ENCODE data around the gene UNC79.

The UNC79 gene

DNA sequence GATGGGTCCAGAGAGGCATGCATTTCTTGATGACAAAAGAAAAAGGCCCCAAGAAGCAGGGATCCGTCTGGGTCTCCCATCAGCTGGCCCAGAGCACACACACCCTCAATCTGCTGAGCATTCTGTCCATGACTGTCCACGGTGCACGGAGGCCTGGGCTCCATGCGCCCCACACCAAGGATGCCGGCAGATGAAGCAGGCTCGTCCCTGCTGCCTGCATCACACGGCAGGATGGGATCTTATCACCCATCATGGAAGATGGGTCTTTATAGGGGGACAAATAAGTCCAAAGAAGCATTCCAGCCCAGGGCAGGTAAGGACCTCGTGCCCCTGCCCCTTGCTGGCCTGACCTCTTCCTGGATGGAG, 297.9 kb downstream of the UNC79 start:
- no peak overlapping the region for H3K4me3 ChIP-seq (ENCODE audit: low read depth, low read length)
- H3K36me3 ChIP-seq (ENCODE audit: control insufficient read depth, insufficient read depth, low read length), result no peaks in the 10 kb centered on the region
- H3K4me2 ChIP-seq (ENCODE audit: low read length), result no peak overlapping the region
- H3K4me1 ChIP-seq, result no peaks in the 10 kb centered on the region
- H2AFZ ChIP-seq, result no peak overlapping the region
- H3K9me3 ChIP-seq (ENCODE audit: control insufficient read depth, low read length), result no peaks in the 10 kb centered on the region
- no peak overlapping the region for H3K27ac ChIP-seq
- H3K27me3 ChIP-seq (ENCODE audit: control insufficient read depth, insufficient read depth, low read length), result no peaks in the 10 kb centered on the region
- no peaks in the 10 kb centered on the region for H3K79me2 ChIP-seq
- H3K9ac ChIP-seq, result no peak overlapping the region
- TF ChIP-seq, protein P1, sequence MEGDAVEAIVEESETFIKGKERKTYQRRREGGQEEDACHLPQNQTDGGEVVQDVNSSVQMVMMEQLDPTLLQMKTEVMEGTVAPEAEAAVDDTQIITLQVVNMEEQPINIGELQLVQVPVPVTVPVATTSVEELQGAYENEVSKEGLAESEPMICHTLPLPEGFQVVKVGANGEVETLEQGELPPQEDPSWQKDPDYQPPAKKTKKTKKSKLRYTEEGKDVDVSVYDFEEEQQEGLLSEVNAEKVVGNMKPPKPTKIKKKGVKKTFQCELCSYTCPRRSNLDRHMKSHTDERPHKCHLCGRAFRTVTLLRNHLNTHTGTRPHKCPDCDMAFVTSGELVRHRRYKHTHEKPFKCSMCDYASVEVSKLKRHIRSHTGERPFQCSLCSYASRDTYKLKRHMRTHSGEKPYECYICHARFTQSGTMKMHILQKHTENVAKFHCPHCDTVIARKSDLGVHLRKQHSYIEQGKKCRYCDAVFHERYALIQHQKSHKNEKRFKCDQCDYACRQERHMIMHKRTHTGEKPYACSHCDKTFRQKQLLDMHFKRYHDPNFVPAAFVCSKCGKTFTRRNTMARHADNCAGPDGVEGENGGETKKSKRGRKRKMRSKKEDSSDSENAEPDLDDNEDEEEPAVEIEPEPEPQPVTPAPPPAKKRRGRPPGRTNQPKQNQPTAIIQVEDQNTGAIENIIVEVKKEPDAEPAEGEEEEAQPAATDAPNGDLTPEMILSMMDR (IDR thresholded peaks at IDR 0.05), result no peak

DNA sequence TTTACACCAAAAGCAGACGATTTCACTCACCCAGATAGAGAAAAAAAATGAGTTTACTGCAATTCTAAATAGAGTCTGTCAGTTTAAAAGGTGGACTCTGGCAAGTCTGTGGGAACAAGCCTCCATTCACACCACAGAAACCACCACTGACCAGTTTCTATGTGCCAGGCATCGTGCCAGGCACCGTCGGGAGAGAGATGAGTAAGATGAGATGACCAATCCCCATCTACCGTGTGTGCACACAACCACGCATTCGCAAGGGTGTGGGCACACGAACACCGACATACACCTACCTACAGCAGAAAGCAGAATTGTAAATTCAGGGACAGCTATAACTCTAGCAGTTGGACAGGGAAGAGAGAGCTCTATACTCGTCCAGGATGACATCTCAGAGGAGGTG, 299.3 kb downstream of the UNC79 start:
- H3K36me3 ChIP-seq (ENCODE audit: control insufficient read depth, insufficient read depth, low read length), result no peaks in the 10 kb centered on the region
- no peaks in the 10 kb centered on the region for H3K9me3 ChIP-seq (ENCODE audit: control insufficient read depth, low read length)
- H3K27ac ChIP-seq, result no peak overlapping the region
- H2AFZ ChIP-seq, result no peak overlapping the region
- H3K4me2 ChIP-seq (ENCODE audit: low read length), result no peak overlapping the region
- no peak overlapping the region for H3K4me3 ChIP-seq (ENCODE audit: low read depth, low read length)
- no peaks in the 10 kb centered on the region for H3K27me3 ChIP-seq (ENCODE audit: control insufficient read depth, insufficient read depth, low read length)
- no peaks in the 10 kb centered on the region for H3K79me2 ChIP-seq
- TF ChIP-seq, protein P1 (IDR thresholded peaks at IDR 0.05), result no peak
- no peak overlapping the region for H3K9ac ChIP-seq
- H3K4me1 ChIP-seq, result no peaks in the 10 kb centered on the region

DNA sequence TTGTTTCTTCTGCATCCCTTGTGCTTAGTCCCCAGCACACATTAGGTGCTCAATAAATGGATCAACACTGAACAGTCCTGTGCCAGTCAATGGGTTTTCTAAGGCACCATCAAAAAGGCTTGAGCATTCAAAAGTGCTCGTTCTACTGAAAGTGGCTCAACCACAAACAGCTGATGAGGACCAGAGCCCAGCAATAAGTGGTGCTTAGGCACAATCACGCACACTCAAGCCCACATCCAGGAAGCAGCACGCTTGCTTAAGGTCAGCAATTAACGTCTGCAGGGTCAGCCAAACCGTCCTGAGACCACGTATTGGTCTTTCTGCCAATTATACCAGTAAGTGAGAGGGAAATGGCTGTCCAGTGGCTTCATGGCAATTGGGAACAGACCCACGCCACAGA, 301.0 kb downstream of the UNC79 start:
- H3K36me3 ChIP-seq (ENCODE audit: control insufficient read depth, insufficient read depth, low read length), result no peaks in the 10 kb centered on the region
- no peak overlapping the region for H3K27ac ChIP-seq
- no peak overlapping the region for H3K4me3 ChIP-seq (ENCODE audit: low read depth, low read length)
- H3K79me2 ChIP-seq, result no peaks in the 10 kb centered on the region
- TF ChIP-seq, protein P1 (IDR thresholded peaks at IDR 0.05), result no peak
- no peaks in the 10 kb centered on the region for H3K9me3 ChIP-seq (ENCODE audit: control insufficient read depth, low read length)
- H3K4me1 ChIP-seq, result no peaks in the 10 kb centered on the region
- no peaks in the 10 kb centered on the region for H3K27me3 ChIP-seq (ENCODE audit: control insufficient read depth, insufficient read depth, low read length)
- no peak overlapping the region for H3K9ac ChIP-seq
- H3K4me2 ChIP-seq (ENCODE audit: low read length), result no peak overlapping the region
- H2AFZ ChIP-seq, result no peak overlapping the region

DNA sequence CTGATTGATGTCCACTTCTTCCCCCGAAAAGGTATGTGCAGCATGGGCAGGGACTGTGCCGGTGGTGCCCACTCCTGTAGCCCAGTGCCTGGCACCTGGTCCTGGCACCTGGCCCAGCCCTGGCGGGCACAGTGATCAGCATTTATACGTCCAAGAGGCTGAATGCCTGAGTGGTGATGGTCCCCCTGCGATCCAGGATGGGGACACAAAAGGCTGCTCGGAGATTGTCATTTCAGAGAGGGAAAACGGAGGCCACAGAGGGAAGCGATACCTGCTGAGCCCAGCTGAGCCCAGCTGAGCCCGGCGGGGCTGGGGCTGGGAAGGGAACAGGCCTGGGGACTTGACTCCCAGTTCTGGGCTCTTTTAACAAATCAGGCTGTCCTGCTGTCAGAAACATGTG, 301.8 kb downstream of the UNC79 start:
- no peak overlapping the region for H3K27ac ChIP-seq
- no peak overlapping the region for H3K9ac ChIP-seq
- TF ChIP-seq, protein P1 (IDR thresholded peaks at IDR 0.05), result no peak
- H3K9me3 ChIP-seq (ENCODE audit: control insufficient read depth, low read length), result no peaks in the 10 kb centered on the region
- no peaks in the 10 kb centered on the region for H3K79me2 ChIP-seq
- H3K4me1 ChIP-seq, result no peaks in the 10 kb centered on the region
- H3K36me3 ChIP-seq (ENCODE audit: control insufficient read depth, insufficient read depth, low read length), result no peaks in the 10 kb centered on the region
- H3K4me3 ChIP-seq (ENCODE audit: low read depth, low read length), result no peak overlapping the region
- H3K27me3 ChIP-seq (ENCODE audit: control insufficient read depth, insufficient read depth, low read length), result no peaks in the 10 kb centered on the region
- no peak overlapping the region for H2AFZ ChIP-seq
- no peak overlapping the region for H3K4me2 ChIP-seq (ENCODE audit: low read length)

DNA sequence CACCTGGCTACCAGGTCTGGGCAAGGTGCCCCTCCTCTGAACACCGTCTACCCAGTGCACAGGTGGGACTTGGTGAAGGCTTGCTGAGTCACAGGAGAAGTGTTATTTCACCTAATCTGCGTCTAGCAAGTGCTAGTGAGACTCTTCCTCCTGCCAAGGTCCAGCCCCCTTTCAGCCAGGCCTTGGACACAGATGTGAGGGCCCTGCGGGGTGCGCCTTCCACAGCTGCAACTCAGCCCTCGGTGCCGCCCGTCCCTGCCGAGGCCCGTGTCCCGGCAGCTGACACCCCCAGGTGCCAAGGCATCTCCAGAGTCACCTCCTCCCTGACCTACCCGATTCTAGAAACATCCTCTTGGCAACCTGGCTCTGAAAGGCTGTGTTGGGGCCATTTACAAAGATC, 302.5 kb downstream of the UNC79 start:
- TF ChIP-seq, protein P1 (IDR thresholded peaks at IDR 0.05), result no peak
- no peak overlapping the region for H2AFZ ChIP-seq
- H3K79me2 ChIP-seq, result no peaks in the 10 kb centered on the region
- no peak overlapping the region for H3K27ac ChIP-seq
- no peaks in the 10 kb centered on the region for H3K36me3 ChIP-seq (ENCODE audit: control insufficient read depth, insufficient read depth, low read length)
- no peaks in the 10 kb centered on the region for H3K4me1 ChIP-seq
- H3K9ac ChIP-seq, result no peak overlapping the region
- H3K4me3 ChIP-seq (ENCODE audit: low read depth, low read length), result no peak overlapping the region
- H3K27me3 ChIP-seq (ENCODE audit: control insufficient read depth, insufficient read depth, low read length), result no peaks in the 10 kb centered on the region
- H3K4me2 ChIP-seq (ENCODE audit: low read length), result no peak overlapping the region
- no peaks in the 10 kb centered on the region for H3K9me3 ChIP-seq (ENCODE audit: control insufficient read depth, low read length)
